WTC11 (cell line): ENCODE data around the gene RXRA.

ENCODE experiments used
- ELF4 ChIP-seq: sonication (generic); formaldehyde crosslinking; IDR thresholded peaks from 2 replicates; pipeline ENCODE4 v1.8.1; 2022; ENCODE audit warnings: low read depth, mild to moderate bottlenecking, moderate library complexity, missing genetic modification reagents
- TF ChIP-seq, protein P1 (sequence below): fragments of 200-600 bp; IDR thresholded peaks from 2 replicates; pipeline ENCODE4 v1.8.0; 2022; ENCODE audit warnings: antibody characterized with exemption

DNA sequence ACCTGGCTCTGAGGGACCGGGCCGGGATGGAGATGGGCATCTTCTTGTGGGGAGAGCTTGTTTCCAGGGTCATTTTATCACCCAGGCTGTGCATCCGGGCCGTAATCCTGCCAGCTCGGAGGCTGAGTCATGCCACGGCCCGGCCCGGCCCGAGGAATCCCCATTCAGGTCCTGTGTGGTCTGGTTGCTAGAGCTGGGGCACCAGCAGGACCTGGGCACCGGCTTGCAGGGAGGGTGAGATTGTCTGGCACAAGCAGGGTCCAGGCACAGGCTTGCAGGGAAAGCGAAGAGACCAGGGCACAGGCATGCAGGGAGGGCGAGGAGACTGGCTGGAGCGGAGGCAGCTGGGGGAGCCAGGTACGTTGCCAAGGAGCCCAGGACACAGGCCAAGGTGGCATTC lies 106.8 kb downstream of the RXRA start:
- TF ChIP-seq, protein P1, sequence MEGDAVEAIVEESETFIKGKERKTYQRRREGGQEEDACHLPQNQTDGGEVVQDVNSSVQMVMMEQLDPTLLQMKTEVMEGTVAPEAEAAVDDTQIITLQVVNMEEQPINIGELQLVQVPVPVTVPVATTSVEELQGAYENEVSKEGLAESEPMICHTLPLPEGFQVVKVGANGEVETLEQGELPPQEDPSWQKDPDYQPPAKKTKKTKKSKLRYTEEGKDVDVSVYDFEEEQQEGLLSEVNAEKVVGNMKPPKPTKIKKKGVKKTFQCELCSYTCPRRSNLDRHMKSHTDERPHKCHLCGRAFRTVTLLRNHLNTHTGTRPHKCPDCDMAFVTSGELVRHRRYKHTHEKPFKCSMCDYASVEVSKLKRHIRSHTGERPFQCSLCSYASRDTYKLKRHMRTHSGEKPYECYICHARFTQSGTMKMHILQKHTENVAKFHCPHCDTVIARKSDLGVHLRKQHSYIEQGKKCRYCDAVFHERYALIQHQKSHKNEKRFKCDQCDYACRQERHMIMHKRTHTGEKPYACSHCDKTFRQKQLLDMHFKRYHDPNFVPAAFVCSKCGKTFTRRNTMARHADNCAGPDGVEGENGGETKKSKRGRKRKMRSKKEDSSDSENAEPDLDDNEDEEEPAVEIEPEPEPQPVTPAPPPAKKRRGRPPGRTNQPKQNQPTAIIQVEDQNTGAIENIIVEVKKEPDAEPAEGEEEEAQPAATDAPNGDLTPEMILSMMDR: no peak
- TF ChIP-seq ELF4 (CRISPR knock-in tag): no peak
